GM21526 (cell line): ENCODE results near the gene MRO.
"Not testable (repeated sequence)": the region's sequence is repeated elsewhere in the genome, so short reads cannot be mapped to it uniquely, and the experiment has no call there.

Experiments used
- ATAC-seq: cut with Tn5 transposase; IDR thresholded peaks from one replicate; pipeline ENCODE4 v1.9.1; 2021; ENCODE audit warnings: moderate library complexity; ENCODE audit not compliant: unreplicated experiment, low FRiP score

Gene MRO

GRCh38 chr18:50793641-50794565, 25.9 kb downstream of the MRO start:
- ATAC-seq, result no peak

- no peak for ATAC-seq
These were observed 26.9 kb downstream of the MRO start for GRCh38 chr18:50792885-50793284.

GRCh38 chr18:50791599-50792438, 28.0 kb downstream of the MRO start:
- no peak for ATAC-seq

GRCh38 chr18:50790948-50791347, 28.9 kb downstream of the MRO start:
- ATAC-seq, result no peak

- ATAC-seq, result no peak
These were observed 29.6 kb downstream of the MRO start for GRCh38 chr18:50790241-50790640.

- no peak for ATAC-seq
These were observed 31.5 kb downstream of the MRO start for GRCh38 chr18:50788284-50788683.

- no peak for ATAC-seq
These were observed 33.0 kb downstream of the MRO start for GRCh38 chr18:50786864-50787263.

- no peak for ATAC-seq
These were observed 36.3 kb downstream of the MRO start for GRCh38 chr18:50783553-50783952.

- not testable (repeated sequence) for ATAC-seq
These were observed 40.8 kb downstream of the MRO start for GRCh38 chr18:50779021-50779420.

GRCh38 chr18:50776383-50776782, 43.4 kb downstream of the MRO start:
- ATAC-seq, result no peak

GRCh38 chr18:50775726-50776125, 44.1 kb downstream of the MRO start:
- no peak for ATAC-seq

GRCh38 chr18:50775207-50775606, 44.6 kb downstream of the MRO start:
- no peak for ATAC-seq

- ATAC-seq, result no peak
These were observed 50.4 kb downstream of the MRO start for GRCh38 chr18:50769463-50769862.

- no peak for ATAC-seq
These were observed 62.5 kb downstream of the MRO start for GRCh38 chr18:50757358-50757757.

- ATAC-seq, result no peak
These were observed 65.5 kb downstream of the MRO start for GRCh38 chr18:50754297-50754696.

GRCh38 chr18:50753311-50753710, 66.5 kb downstream of the MRO start:
- no peak for ATAC-seq

- ATAC-seq, result no peak
These were observed 67.9 kb downstream of the MRO start for GRCh38 chr18:50751947-50752346.

GRCh38 chr18:50751490-50751889, 68.3 kb downstream of the MRO start:
- no peak for ATAC-seq

- no peak for ATAC-seq
These were observed 69.3 kb downstream of the MRO start for GRCh38 chr18:50750546-50750945.

- no peak for ATAC-seq
These were observed 69.9 kb downstream of the MRO start for GRCh38 chr18:50749945-50750344.

GRCh38 chr18:50749421-50749820, 70.4 kb downstream of the MRO start:
- no peak for ATAC-seq
